Sigmoid colon (tissue), 7 donors: Measurements from ENCODE around the gene PRMT7. TPM values are rescaled to one million over a fixed set of nuclear protein-coding genes. Genes with fewer than 3 reads are reported as not detected.

Experiments used
- DNase-seq: peaks from one replicate; pipeline ENCODE4 v3.0.0-alpha.2; 2019
- H3K27ac ChIP-seq, 4 donors: fragments of 200-600 bp; sonication (generic); one replicate each; pipeline ENCODE4 v1.5.1; 2016 to 2019; ENCODE audit warnings: mild to moderate bottlenecking in 1 of 4
- H3K27me3 ChIP-seq, 3 donors: fragments of 200-600 bp; sonication (generic); one replicate each; pipeline ENCODE4 v1.5.1; 2019; ENCODE audit warnings: mild to moderate bottlenecking in 1 of 3
- H3K36me3 ChIP-seq, 4 donors: fragments of 200-600 bp; sonication (generic); one replicate each; pipeline ENCODE4 v1.5.1; 2016 to 2019
- H3K4me1 ChIP-seq, 4 donors: fragments of 200-600 bp; sonication (generic); one replicate each; pipeline ENCODE4 v1.5.1; 2017 to 2019
- H3K4me3 ChIP-seq, 4 donors: fragments of 200-600 bp; sonication (generic); one replicate each; pipeline ENCODE4 v1.5.1; 2017 to 2019; ENCODE audit warnings: mild to moderate bottlenecking in 2 of 4, moderate library complexity in 1 of 4
- H3K9me3 ChIP-seq, 4 donors: fragments of 200-600 bp in 3 of 4; sonication (generic) in 3 of 4; one replicate each; pipeline versions ENCODE4 v1.5.1 to v1.6.1; 2013 to 2019
- EP300 ChIP-seq, 4 donors: sonication (generic); formaldehyde crosslinking; IDR thresholded peaks; one replicate each; pipeline ENCODE4 v1.6.1; 2017; ENCODE audit warnings: antibody characterized with exemption in 4 of 4
- POLR2A ChIP-seq, 2 donors: fragments of 450-650 bp; IDR thresholded peaks; one replicate each; pipeline ENCODE4 v1.6.1; 2016; ENCODE audit warnings: antibody characterized with exemption in 2 of 2, mild to moderate bottlenecking in 2 of 2, moderate library complexity in 2 of 2
- POLR2AphosphoS5 ChIP-seq, 4 donors: sonication (generic); formaldehyde crosslinking; IDR thresholded peaks; one replicate each; pipeline ENCODE4 v1.6.1; 2017; ENCODE audit warnings: antibody characterized with exemption in 4 of 4
- WGBS, 2 donors: extraction: QIAGEN DNeasy Blood & Tissue Kit; methylation state at CpG; one replicate each; pipeline ENCODE4 v1.1.7; 2013; 5-methylcytosine and 5-hydroxymethylcytosine counted together
- intact Hi-C: fragments of 100-400 bp; cut with DNase I; formaldehyde crosslinking; loops from one replicate; pipeline ENCODE4 v1.15.1; 2023
- polyA plus RNA-seq, 3 donors: library from polyadenylated mRNA; stranded (reverse); fragments of 200-250 nt; gene quantifications; one replicate each; pipeline ENCODE4 v1.2.3, GENCODE V29; 2013
- total RNA-seq, 4 donors: library from RNA; depleted of rRNA; stranded (reverse); fragments of >200 nt; gene quantifications; one replicate each; pipeline ENCODE4 v1.1.0, GENCODE V29; 2016
- TF ChIP-seq, protein P1 (sequence below), 4 experiments: fragments of 450-650 bp in 3 of 4; fragments of 200-600 bp in 1 of 4; IDR thresholded peaks; one replicate each; pipeline ENCODE4 v1.5.1; 2016 to 2019; ENCODE audit warnings: antibody characterized with exemption in 4 of 4, mild to moderate bottlenecking in 3 of 4, moderate library complexity in 2 of 4
- donor health status: healthy with polysubstance abuse.
- donor health status: Bipolar disorder and iron deficiency.
- donor health status: healthy.

PRMT7 gene
- total and polyA plus RNA-seq, 7 donors: 12.0 to 51.0 (median 40.7) TPM

DNA sequence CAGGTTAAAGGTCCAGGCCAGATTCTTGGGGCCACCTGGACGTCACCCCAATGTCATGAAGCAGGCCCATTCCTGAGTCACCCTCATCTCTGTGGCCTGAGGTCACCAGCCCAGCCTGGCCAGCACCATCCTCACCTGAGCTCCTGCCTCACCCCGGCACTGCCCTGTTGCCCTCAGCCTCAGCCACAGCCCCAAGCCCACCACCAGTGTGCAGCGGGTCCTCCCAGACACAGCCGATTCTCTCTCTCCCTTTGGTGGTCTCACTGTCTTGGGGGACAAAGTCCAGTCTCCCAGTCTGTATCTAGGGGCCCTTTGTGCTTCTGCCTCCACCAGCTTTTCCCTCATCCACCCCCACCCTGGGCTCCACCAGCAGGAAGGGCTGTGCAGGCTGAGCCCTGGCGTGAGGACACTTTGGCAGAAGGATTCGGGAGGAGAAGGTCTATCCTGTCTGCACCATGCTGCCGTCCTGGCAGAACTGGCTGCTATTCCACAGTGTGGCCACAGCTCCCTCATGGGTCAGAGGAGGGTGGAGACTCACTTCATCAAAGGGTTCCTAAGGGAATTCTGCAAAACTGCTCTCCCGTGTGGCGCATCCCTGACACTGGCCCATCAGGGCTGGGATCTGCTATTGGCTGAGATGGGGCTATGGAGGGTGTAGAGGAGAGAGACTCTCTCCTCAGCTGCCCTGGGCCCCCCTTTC is 64.3 kb downstream of the PRMT7 start:
- 90 to 92% methylated on average over 9 of the region's 9 CpGs for WGBS, 2 donors

DNA sequence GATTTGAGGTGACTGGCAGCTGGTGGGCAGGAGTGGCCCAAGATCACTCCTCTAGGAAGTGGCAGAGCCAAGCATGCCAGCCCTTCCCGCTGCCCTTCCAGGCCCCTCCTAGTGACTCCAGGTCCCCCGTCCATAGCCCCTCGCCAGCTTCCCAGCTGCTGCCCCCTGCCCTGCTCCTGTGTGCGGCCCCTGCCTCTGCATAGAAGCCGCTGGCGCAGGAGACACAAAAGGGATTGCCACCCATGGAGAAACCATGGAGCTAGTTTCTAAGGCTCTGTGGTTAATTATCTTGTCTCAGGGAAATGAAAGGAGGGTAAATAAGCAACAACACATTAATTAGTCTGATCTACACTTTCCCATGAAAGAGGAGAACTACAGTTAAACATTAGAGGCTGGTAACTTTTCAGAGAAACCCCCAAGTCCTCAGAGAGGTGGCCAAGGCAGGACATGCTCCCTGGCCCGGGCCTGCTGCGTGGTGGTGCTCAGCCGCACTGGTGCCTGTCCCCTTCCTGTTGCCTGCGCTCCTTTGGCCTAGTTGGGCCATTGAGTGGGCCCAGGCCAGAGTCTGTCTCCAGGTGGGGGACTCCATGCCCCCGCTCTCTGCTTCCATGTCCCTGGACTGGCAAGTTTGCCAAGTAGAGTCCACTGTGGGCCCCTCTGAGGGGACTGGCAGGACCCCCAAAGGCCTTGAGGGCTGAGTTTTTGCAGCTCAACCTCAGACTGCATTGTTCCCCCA is 65.2 kb downstream of the PRMT7 start:
- intact Hi-C loops: no loop called here
- no peak overlapping the region for H3K4me3 ChIP-seq
- no peaks in the 10 kb centered on the region for H3K27me3 ChIP-seq
- no peak for TF ChIP-seq EP300 (IDR thresholded peaks at IDR 0.05)
- no peak for TF ChIP-seq POLR2AphosphoS5 (IDR thresholded peaks at IDR 0.05)
- no peak for TF ChIP-seq POLR2A (IDR thresholded peaks at IDR 0.05)
- TF ChIP-seq, protein P1, sequence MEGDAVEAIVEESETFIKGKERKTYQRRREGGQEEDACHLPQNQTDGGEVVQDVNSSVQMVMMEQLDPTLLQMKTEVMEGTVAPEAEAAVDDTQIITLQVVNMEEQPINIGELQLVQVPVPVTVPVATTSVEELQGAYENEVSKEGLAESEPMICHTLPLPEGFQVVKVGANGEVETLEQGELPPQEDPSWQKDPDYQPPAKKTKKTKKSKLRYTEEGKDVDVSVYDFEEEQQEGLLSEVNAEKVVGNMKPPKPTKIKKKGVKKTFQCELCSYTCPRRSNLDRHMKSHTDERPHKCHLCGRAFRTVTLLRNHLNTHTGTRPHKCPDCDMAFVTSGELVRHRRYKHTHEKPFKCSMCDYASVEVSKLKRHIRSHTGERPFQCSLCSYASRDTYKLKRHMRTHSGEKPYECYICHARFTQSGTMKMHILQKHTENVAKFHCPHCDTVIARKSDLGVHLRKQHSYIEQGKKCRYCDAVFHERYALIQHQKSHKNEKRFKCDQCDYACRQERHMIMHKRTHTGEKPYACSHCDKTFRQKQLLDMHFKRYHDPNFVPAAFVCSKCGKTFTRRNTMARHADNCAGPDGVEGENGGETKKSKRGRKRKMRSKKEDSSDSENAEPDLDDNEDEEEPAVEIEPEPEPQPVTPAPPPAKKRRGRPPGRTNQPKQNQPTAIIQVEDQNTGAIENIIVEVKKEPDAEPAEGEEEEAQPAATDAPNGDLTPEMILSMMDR (IDR thresholded peaks at IDR 0.05): no peak
- DNase-seq: no peak
- H3K4me1 ChIP-seq: no peaks in the 10 kb centered on the region
- no peaks in the 10 kb centered on the region for H3K9me3 ChIP-seq
- H3K27ac ChIP-seq: no peak overlapping the region
- H3K36me3 ChIP-seq: no peaks in the 10 kb centered on the region
- WGBS, 2 donors: 96 to 97% methylated on average over 11 of the region's 11 CpGs

More for the DNA sequence above, 64.3 kb downstream of the PRMT7 start:
- H3K4me1 ChIP-seq: no peaks in the 10 kb centered on the region
- no peaks in the 10 kb centered on the region for H3K9me3 ChIP-seq
- H3K27ac ChIP-seq: no peak overlapping the region
- no peak overlapping the region for H3K4me3 ChIP-seq
- TF ChIP-seq, protein P1 (IDR thresholded peaks at IDR 0.05): no peak
- TF ChIP-seq POLR2A (IDR thresholded peaks at IDR 0.05) (no peak), EP300 (IDR thresholded peaks at IDR 0.05) (no peak)
- intact Hi-C loops: no loop called here
- no peak for DNase-seq
- no peaks in the 10 kb centered on the region for H3K27me3 ChIP-seq
- no peaks in the 10 kb centered on the region for H3K36me3 ChIP-seq

DNA sequence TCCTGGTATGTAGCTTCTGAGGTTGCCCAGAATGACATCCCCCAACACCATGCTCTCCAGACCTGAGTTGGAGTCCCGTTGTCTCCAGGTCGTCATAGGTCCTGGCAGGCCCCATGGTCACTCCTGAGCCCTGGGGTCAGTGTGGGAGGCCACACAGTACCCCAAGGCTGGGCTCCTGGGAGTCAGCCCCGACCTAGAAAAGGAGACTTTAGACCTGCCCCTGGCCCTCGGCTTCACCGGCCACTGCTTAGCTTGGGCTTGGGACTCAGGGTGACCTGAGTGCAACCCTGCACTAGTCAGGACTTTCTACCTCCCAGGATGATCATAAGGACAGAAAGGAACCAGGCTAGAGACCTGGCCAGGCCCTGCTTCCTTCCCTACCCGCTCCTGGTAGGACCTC is 65.8 kb downstream of the PRMT7 start:
- H3K27ac ChIP-seq: no peak overlapping the region
- H3K9me3 ChIP-seq: no peaks in the 10 kb centered on the region
- intact Hi-C loops: no loop called here
- no peaks in the 10 kb centered on the region for H3K36me3 ChIP-seq
- TF ChIP-seq EP300 (IDR thresholded peaks at IDR 0.05) (no peak), POLR2A (IDR thresholded peaks at IDR 0.05) (no peak), POLR2AphosphoS5 (IDR thresholded peaks at IDR 0.05) (no peak)
- TF ChIP-seq, protein P1 (IDR thresholded peaks at IDR 0.05): no peak
- no peaks in the 10 kb centered on the region for H3K4me1 ChIP-seq
- DNase-seq: no peak
- WGBS, 2 donors: 92 to 93% methylated on average over 6 of the region's 6 CpGs
- H3K27me3 ChIP-seq: no peaks in the 10 kb centered on the region
- no peak overlapping the region for H3K4me3 ChIP-seq

DNA sequence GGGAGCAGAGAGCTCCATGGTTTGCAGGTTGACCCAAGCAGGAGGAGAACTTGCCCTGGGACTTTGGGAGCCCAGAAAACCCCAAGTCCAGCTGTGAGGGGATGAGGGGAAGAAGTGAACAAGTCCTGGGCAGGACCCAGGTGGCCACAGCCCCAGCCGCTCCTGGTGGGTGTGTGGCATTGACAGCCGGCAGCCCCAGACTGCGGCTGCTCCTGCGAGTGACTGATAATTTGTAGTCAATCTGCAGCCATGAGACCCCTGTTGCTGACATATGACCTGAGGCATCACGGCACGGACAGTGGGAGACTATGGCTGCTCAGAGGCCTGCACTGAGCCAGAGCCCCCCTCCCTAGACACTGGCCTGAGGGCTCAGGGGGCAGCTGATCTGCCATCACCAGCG is 66.4 kb downstream of the PRMT7 start:
- Histone ChIP-seq H3K4me1 (no peaks in the 10 kb centered on the region), H3K9me3 (no peaks in the 10 kb centered on the region), H3K4me3 (no peak overlapping the region), H3K27ac (no peak overlapping the region), H3K27me3 (no peaks in the 10 kb centered on the region), H3K36me3 (no peaks in the 10 kb centered on the region)
- intact Hi-C loops: no loop called here
- no peak for TF ChIP-seq POLR2AphosphoS5 (IDR thresholded peaks at IDR 0.05)
- TF ChIP-seq, protein P1 (IDR thresholded peaks at IDR 0.05): no peak
- no peak for TF ChIP-seq EP300 (IDR thresholded peaks at IDR 0.05)
- TF ChIP-seq POLR2A (IDR thresholded peaks at IDR 0.05): no peak
- DNase-seq: no peak
- WGBS, 2 donors: 96 to 98% methylated on average over 7 of the region's 7 CpGs
